GM04504 (cell line): Measurements from ENCODE around the gene VLDLR.

ENCODE experiments used
- DNase-seq: peaks from one replicate; pipeline ENCODE4 v3.0.0-alpha.2; 2012; ENCODE audit warnings: low read depth

The VLDLR gene

DNA sequence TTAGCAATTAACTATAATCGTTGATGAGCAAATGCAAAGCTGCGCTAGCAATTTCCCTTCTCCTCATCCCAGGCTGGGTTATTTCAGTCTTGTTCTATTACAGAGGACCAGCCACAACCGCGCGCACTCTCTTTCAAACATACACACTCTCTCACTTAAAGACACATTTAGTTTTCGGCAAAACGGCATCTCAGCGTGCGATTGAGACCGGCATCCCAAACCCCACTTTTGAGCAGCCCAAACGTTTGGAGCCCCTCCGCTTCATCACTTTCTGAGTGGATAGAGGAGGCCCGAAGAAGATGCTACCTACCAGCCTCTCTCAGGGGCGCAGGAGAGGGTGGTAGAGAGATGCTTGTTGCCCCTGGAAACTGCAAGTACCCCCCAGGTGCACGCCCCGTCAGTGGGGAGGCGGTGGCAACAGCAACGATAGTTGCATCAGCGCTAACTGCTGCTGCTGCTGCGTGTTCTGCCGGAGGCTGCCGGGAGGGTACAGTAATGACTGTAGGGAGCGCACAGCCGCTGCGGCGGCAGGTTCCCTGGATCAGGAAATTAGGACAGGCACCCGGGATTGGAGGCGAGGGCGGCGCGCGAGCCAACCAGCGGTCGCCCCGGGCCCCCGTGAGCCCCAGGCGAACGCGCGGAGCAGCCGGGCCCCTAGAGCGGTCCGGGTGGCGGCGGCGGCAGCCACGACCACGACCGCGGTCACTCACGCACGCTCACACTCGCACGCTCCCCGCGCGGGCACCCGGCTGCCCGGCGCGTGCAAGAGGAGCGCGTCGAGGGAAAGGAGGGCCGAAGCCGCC, 467 bp upstream of the VLDLR start:
- DNase-seq: peak; percentile 60

DNA sequence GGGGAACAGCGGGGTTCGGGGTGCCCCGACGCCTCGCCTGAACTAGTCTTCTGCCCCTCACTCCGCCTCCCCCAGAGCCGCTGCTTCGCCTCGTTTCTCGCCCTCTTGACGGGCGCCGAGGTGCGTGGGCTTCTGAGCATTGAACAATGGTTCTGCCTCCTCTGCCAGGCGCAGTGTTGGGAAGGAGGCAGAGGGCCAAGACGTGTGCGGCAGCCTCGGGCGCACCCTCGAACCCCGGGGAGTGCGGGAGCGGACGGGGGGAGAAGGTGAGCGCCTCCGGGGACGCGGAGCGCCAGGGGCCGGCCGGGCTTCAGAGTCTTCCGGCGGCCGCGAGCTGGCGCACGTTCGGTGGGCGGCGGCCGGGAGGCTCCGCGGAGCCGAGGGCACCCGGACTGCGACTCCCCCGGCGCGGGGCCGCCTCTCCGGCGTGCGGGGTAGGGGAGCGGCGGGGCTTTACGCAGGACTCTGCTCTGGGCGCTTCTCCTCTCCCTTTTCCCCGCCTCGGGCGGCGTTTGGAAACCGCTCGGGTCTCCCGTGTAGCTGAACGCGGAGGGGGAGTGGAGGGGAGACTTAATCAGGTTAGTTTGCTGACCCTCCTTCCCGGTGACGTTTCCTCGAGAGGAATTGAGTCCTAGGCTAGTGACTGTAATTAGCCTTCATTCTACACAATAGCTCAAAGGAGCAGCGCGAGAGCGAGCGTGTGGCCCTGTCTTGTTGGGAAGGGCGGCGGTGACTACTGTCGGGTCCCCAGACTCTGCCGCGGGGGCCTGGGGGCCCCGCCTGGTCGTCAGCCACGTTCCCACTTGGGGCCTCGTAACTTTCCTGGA, 1.1 kb downstream of the VLDLR start:
- DNase-seq: no peak

DNA sequence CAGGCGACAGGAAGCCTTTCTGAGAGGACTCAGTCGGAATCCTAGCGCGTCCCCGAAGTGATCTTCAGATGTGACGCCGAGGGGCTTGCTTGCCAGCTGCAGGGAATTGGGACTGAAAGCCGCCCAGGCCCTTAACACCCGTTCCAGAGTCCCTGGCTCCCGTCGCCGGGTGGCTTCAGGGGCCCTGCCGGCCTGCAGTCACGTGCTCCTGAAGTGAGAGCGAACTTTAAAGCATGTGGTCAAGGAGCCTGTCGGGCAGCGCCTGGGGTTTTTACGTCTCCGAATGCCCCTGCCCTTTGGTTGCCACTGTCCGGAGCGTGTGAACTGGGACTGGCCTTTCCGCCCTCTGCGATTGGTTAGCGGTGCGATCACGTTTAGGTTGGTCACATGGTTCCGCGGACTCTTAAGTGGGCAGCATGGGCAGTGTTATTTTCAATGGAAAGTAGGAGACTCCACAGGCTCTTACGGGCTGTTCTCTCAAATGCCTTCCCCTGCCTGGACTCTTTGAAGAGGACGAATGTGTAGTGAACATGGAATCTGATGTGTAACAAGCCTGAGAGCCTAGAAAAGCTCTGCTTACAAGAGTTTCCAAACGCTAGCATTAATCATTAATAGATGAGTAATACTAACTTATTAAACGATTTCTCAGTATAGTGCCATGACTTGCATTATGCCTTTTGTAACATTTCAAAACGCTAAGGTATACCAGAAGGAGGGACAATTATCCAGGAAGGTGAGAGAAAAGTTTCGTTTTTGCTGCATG, 1.9 kb downstream of the VLDLR start:
- no peak for DNase-seq

DNA sequence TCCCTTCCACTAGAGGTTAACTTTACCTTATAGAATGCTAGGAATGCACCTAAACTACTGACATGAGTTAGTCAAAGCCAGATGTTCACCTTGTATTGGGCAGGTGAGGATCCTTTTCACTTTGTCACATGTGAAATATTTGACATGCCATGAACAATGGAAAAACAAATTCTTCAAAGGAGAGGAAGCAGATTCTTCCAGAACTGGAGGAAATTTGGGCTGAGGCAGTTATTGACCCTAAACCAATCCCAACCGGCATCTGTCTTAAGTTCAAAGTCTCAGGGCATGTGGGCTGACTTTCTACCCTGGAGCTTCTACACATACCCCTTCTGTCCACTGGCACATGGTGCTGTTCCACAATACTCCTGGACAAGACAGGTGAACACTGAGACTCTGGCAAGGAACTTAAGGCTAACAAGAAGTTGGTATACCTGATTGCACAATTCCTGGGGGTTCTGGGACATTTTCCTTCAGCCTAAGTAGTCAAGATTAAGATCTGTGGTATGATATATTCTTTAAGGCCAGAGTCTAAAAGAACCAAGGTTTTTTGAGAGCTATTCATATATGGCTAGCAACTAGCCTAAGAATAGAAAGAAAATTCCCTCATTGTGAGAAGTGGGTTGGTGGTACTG, 2.6 kb downstream of the VLDLR start:
- DNase-seq: no peak

DNA sequence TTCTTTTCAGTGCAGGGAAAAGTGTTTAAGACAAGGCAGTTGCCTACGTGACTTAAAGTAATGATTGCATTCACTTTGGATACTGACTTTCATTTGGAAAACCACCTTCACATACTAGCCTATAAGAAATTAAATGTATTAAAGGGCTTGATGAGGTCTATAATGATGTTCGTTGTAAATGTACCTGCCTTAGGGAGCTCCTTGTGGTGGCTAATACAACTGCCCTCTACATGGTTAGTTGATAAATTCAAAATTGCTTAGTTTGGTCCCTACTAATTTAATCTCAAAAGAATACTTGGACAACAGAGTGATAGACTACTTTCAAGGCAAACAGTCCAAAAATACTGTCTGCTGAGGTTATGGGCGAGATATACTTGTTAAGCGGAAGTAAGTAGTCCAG, 3.8 kb downstream of the VLDLR start:
- DNase-seq: no peak

DNA sequence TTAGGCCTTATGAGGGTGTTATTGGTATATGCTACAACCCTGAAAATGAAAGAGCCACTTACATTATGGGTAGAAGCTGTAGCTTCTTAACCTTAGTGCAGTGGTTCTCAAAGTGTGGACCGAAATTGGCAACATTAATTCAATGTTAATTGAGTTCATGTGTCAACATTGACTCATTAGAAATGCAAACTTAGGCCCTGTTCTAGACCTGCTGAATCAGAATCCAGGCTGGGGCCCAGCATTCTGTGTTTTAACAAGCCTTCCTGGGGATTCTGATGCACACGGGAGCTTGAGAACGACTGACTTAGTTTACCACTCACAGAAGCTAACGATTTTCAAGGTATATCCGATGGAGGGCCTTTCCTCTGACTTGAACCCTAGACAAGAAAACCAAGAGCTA, 7.3 kb downstream of the VLDLR start:
- DNase-seq: no peak

DNA sequence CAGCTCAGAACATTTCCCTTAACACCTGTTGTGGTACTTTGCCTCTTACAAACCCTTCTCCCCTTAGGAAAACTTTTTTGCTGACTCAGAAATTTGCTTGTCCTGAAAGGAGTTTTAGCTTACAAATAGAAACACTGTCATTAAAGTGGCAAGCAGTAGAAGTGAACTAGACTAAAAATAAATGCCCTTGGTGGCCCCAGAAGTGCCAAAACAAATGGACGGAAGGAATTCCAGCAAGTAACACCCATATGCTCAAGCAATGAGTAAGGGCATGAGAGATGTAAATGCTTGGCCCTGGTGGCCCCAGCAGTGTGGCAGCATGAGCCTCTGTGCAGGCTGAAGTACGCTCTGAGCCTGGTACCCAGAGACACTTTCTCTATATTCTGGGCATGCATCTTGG, 8.6 kb downstream of the VLDLR start:
- no peak for DNase-seq

DNA sequence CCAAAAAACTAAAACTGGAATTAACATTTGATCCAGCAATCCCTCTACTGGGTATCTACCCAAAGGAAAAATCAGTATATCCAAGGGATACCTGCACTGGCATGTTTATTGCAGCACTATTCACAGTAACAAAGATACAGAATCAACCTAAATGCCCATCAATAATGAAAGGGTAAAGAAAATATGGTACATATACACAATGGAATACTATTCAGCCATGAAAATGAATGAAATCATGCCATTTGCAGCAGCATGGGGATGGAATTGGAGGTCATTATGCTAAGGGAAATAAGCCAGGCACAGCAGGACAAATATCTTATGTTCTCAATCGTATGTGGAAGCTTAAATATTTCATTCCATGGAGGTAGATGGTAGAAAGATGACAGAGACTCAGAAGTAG, 9.7 kb downstream of the VLDLR start:
- no peak for DNase-seq

DNA sequence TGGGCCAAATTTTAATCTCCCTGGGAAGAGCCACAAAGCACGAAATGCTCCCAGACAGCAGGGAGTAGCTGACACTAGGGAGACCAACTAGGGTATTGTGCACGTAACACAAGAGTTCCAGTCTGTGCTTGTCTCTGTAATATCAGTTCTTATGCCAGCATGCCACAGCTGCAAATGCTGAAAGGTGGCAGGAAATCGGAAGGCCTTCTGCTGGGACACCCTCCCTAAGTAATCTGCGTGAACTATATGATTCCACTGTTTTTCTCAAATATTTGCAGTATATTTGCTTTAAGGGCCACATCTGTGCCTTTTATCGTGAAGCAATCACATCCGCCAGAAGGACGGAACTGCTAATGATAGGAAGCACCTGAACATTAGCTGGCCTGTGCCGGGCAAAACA, 12.6 kb downstream of the VLDLR start:
- no peak for DNase-seq

DNA sequence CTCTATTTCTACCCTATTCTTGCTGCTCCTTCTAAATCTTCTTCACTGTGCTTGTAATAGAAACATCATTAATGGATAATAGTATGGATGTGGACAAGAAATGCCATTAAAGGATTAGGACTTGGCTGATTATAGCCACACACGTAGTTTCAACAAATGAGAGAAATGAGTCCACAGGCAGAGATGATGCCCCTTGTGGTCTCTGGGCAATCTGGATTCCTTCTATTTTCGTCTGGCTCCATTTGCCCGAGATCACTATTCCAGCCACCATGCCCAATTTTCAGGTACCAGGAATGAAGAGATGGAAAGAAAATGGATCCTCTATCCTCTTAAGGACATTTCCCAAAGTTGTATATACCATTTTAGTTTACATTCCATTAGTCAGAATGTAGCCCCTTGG, 13.2 kb downstream of the VLDLR start:
- DNase-seq: no peak

DNA sequence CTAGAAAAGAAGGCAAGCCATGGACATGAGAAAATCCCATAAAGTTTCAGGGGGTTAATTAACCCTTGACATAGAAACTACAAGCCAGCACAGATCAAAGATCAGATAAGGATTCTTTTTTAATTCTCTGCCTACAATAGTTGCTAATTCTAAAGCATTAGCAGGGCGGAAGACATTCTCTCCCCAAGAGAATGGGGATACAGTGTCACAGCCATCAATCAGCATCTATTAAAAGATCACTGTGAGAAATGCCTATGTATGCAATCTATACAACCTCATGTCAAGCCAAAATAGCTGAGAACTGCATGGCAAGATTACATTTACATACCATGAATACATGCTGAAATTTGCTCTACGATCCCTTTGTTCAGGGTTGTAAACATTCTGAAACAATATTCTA, 14.3 kb downstream of the VLDLR start:
- DNase-seq: no peak

DNA sequence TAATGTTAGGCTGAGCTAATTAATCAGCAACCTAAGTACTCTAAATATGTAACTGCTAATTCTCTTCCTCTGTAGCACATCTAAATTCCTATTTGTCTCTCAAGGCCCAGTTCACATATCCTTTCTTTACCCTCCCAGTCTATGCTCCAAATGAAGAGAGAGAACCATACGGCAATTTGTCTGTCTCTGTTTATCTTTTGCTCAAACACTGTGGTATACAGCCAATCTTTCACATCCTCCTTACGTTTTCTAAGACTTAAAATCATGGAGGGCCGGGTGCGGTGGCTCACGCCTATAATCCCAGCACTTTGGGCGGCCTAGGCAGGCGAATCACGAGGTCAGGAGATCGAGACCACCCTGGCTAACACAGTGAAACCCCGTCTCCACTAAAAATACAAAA, 15.8 kb downstream of the VLDLR start:
- no peak for DNase-seq

DNA sequence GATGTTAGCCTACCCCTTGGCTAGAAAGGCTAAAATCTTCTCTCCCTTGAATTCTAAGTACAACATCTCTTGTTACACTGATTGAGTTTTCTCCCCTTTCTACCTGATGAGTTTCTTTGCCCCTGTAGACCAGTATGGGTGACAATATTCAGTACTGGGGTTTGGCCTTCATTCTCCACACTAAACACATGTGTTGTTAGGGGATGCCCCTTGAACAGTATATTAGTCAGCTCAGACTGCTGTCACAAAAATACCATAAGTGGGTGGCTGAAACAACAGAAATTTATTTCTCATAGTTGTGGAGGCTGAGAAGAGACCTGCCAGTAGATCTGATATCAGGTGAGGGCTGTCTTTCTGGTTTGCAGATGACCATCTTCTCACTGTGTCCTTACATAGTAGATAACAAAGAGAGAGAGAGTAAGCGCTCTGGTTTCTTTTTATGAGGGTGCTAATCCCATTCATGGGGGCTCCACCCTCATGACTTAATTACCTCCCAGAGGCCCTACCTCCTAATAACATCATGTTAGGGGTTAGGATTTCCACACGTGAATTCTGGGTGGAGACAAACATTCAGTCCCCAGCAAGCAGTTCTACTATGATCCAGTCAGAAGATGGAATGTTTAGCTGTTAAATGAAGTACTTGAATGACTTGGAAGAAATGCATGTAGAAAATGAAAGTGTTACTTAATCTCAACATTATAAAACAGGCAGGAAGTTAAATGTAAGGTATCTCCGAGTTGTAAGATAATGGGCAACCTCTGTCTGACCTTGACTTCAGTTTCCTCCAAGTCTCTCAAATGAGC, 17.5 kb downstream of the VLDLR start:
- DNase-seq: no peak

DNA sequence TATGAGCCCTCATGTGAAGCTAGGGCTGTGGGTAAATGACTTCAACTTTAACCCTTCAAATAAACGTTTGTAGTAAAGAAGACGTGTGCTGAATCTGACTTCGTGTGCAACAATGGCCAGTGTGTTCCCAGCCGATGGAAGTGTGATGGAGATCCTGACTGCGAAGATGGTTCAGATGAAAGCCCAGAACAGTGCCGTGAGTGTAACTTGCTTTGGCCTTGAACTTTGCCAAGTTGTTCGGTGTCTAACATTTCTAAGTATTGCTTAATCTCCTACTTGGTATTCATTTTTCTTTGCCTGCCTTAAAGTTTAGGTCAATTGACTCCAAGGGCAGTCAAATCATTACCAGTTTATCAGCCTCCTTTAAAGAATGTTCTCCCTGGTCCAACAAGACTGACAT, 18.2 kb downstream of the VLDLR start:
- no peak for DNase-seq

DNA sequence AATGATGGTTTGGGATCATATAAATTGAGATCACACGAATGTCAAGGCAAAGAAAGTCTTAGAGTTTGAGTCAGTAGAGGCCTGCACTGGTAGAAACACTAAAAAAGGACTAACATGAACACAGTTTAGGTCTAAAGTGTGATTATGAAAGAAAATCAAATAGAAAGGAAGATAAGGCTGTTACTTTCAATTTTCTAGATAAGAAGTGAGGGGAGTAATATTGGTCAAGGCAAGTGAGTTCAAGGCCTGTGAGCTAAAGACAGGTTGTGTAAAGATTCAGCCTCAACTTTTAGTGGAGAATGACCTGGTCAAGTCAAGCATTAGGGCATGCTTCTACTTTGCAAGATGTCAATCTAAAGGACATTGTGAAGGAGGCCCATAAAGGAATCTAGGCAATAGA, 19.0 kb downstream of the VLDLR start:
- DNase-seq: no peak

DNA sequence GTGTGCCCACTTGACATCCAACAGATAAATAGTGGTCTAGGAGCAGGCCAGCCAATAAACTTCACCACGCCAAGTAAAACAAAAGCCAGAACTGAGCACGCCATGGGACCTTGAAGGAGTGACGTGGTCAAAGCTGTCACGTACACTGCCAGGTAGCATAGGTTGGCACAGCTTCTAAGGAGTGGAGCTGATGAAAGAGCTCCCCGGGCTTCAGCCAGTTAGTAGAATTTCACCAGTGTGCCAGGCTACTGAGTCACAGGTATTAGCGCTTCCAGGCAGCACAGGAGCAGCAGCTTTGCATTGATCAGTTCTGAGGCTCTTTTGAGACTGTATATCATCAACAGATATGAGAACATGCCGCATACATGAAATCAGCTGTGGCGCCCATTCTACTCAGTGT, 19.4 kb downstream of the VLDLR start:
- no peak for DNase-seq

DNA sequence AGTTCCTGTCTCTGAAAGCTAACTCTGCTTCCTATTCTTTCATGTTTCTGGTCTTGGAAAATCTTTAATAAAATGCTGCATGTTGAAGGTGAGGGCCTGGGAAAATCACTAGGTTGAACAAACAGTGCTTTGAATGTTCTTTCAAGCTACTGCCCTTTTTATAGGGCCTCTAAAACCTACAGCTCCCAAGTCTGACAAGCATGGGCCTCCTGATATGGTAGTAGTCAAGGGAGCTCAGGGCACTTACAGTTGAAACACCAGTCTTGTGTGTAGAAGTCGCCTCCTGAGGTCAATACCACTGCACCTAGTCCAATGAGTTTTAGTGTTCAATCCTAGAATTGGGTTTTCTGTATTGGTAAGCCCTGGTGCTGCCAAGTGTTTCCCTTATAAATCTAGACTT, 20.5 kb downstream of the VLDLR start:
- DNase-seq: no peak

DNA sequence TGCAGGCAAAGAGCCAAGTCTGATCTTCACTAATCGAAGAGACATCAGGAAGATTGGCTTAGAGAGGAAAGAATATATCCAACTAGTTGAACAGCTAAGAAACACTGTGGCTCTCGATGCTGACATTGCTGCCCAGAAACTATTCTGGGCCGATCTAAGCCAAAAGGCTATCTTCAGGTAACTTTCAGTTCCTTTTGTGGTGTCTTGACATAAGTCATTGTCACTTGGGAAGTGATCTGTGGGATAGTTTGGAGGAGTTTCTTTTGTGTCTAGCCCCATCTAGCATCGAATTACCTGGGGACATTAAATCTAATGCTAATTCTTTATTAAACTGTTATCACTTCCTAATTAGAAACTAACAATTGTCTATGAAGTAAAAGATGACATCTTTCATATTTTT, 24.0 kb downstream of the VLDLR start:
- no peak for DNase-seq

DNA sequence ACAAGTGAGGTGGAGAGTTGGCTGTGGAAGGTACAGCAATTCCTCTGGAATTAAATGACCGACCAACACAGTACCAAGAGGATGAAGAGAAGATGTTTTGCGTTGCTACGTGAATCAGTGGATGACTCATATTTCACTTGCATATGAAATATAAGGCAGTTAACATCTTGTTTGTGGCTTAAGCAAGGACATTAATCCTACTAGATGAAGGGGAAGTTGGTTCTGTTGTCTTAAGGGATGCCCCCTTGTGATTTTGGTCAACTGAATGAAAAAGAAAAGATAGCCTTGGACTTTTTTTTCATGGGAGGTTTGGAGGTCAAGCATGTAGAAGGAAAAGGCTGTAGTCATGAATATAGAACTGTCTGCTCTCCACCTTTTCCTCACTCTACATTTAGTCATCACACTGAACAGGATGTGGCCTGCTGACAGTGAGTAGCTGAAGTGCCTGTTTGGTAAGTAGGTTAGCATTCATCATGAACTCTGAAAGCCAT, 33.9 kb downstream of the VLDLR start:
- peak; percentile 72 for DNase-seq

DNA sequence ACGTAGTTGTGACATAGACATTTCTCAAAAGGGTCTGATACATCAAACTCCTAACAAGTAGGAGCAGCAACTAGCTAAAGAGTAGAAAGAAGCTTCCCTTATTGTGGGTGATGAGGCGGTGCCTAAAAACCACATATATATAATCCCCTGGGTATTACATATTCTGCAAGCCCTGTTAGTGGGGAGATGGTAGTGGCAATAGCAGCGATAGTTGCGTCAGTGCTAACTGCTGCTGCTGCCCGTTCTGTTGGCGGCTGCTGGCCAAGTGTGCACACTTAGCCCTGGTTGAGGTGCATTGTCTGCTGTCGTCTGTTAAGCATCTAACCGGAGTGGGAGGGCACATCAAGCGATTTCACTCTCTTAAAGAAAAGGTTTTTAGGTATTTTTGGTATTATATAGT, 35.8 kb downstream of the VLDLR start:
- DNase-seq: no peak

DNA sequence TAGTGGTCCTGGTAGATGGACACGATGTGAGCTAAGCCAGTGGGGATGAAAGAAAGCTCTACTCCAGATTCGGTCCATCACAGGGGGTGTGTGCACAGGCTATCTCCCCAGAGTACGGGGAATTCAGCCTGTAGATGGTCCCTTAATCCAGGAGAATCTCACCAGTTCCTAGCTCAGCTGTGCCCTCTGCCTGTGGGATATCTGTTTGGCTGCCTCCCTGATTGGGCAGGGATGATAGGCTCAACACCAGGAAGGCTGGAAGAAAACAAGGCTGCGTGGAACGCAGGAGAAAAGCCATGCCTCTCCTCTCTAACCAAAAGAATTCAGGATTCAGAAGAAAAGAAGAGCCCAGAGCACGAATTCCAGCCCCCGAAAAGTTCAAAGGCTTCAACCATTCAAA, 40.9 kb downstream of the VLDLR start:
- DNase-seq: no peak
